Measurements from ENCODE around the gene FBXW12. TPM values are rescaled to one million over a fixed set of nuclear protein-coding genes. Genes with fewer than 3 reads are reported as not detected.
A peak's percentile ranks its signal among the peaks of the same experiment; 100 is the strongest.

FBXW12 gene
- total RNA-seq, 4 donors from 2014 or later: not detected

GRCh38 chr3:48428088-48428571 is 56.1 kb downstream of the FBXW12 start:
- no peak for ATAC-seq
- Histone ChIP-seq H3K27me3 (peaks cover 0 to 10% (median 0%) of the 10 kb centered on the region in 3 donors), H3K4me3 (peak overlapping the region; percentile 65 to 78 (median 74)), H3K36me3 (no peaks in the 10 kb centered on the region), H3K27ac (peak overlapping the region; percentile 0 to 73 (median 58)), H3K4me1 (peaks cover 5 to 9% of the 10 kb centered on the region in 2 donors), H3K9me3 (no peaks in the 10 kb centered on the region)
- TF ChIP-seq CTCF (IDR thresholded peaks at IDR 0.05 in 4 of 5, conservative IDR thresholded peaks at IDR 0.05 in 1 of 5): no peak
- intact Hi-C loops (cut with DNase I; ENCODE audit: low total_unique reads): no loop called here
- in situ Hi-C loops (cut with MboI; ENCODE audit: low sequenced_read_pairs in 4 of 4): no loop called here
- no peak for DNase-seq

GRCh38 chr3:48428572-48429316 is 56.7 kb downstream of the FBXW12 start:
- peak overlapping the region; percentile 65 to 78 (median 74) for H3K4me3 ChIP-seq
- no peaks in the 10 kb centered on the region for H3K36me3 ChIP-seq
- no peaks in the 10 kb centered on the region for H3K9me3 ChIP-seq
- peak overlapping the region; percentile 0 to 73 (median 58) for H3K27ac ChIP-seq
- DNase-seq (no peak), ATAC-seq (peak; percentile 19 to 45)
- peaks cover 0 to 10% (median 0%) of the 10 kb centered on the region in 3 donors for H3K27me3 ChIP-seq
- H3K4me1 ChIP-seq: peaks cover 5 to 9% of the 10 kb centered on the region in 2 donors
- in situ Hi-C loops (cut with MboI; ENCODE audit: low sequenced_read_pairs in 4 of 4): no loop called here
- TF ChIP-seq CTCF (IDR thresholded peaks at IDR 0.05 in 4 of 5, conservative IDR thresholded peaks at IDR 0.05 in 1 of 5) (no peak), POLR2A (IDR thresholded peaks at IDR 0.05) (peak; percentile 27 to 44)
- intact Hi-C loops (cut with DNase I; ENCODE audit: low total_unique reads): loop anchor here (1.0 kb wide), 1 partner anchor 38 kb away; a partner anchor contains a TSS

GRCh38 chr3:48429317-48429959 is 57.4 kb downstream of the FBXW12 start:
- in situ Hi-C loops (cut with MboI; ENCODE audit: low sequenced_read_pairs in 4 of 4): no loop called here
- Histone ChIP-seq H3K36me3 (no peaks in the 10 kb centered on the region), H3K27me3 (peaks cover 0 to 10% (median 0%) of the 10 kb centered on the region in 3 donors), H3K9me3 (no peaks in the 10 kb centered on the region), H3K4me1 (peaks cover 5 to 9% of the 10 kb centered on the region in 2 donors), H3K4me3 (peak overlapping the region; percentile 65 to 78 (median 74)), H3K27ac (peak overlapping the region; percentile 23 to 73 (median 58))
- ATAC-seq (peak; percentile 52 to 57), DNase-seq (peak in 1 of 2 donors; percentile 17)
- TF ChIP-seq POLR2A (IDR thresholded peaks at IDR 0.05): peak in 1 of 2 donors; percentile 4
- TF ChIP-seq CTCF (IDR thresholded peaks at IDR 0.05 in 4 of 5, conservative IDR thresholded peaks at IDR 0.05 in 1 of 5): no peak
- intact Hi-C loops (cut with DNase I; ENCODE audit: low total_unique reads): loop anchor here (1.0 kb wide), 1 partner anchor 37 kb away; a partner anchor contains a TSS

- H3K27me3 ChIP-seq: peaks cover 0 to 10% (median 0%) of the 10 kb centered on the region in 3 donors
- TF ChIP-seq CTCF (IDR thresholded peaks at IDR 0.05 in 4 of 5, conservative IDR thresholded peaks at IDR 0.05 in 1 of 5): no peak
- TF ChIP-seq POLR2A (IDR thresholded peaks at IDR 0.05): no peak
- no peaks in the 10 kb centered on the region for H3K9me3 ChIP-seq
- peak within 1 kb of the TSS; percentile 65 to 78 (median 74) for H3K4me3 ChIP-seq
- peak; percentile 23 to 48 for ATAC-seq
- in situ Hi-C loops (cut with MboI; ENCODE audit: low sequenced_read_pairs in 4 of 4) (loop anchor here in 2 of 4 donors (10.0 kb wide), 1 partner anchor 155 kb away; no protein-coding TSS in a partner anchor), intact Hi-C loops (cut with DNase I; ENCODE audit: low total_unique reads) (loop anchor here (1.0 kb wide), 1 partner anchor 36 kb away; a partner anchor contains a TSS)
- no peaks in the 10 kb centered on the region for H3K36me3 ChIP-seq
- H3K4me1 ChIP-seq: peaks cover 5 to 9% of the 10 kb centered on the region in 2 donors
- peak in 1 of 2 donors; percentile 49 for DNase-seq
- peak within 1 kb of the TSS; percentile 23 to 73 (median 58) for H3K27ac ChIP-seq
Observed at GRCh38 chr3:48429960-48430707, 58.1 kb downstream of the FBXW12 start, which contains the start of gene PLXNB1. TSS of gene PLXNB1 (minus strand) at chr3:48430086. CDS start at chr3:48424611, 5,475 bp downstream.
